HG03439 (cell line): Measurements from ENCODE around the gene LRRK1.

ENCODE experiments used
- ATAC-seq: cut with Tn5 transposase; IDR thresholded peaks from one replicate; pipeline ENCODE4 v1.9.1; 2021; ENCODE audit warnings: mild to moderate bottlenecking, moderate library complexity; ENCODE audit not compliant: unreplicated experiment

The LRRK1 gene

DNA sequence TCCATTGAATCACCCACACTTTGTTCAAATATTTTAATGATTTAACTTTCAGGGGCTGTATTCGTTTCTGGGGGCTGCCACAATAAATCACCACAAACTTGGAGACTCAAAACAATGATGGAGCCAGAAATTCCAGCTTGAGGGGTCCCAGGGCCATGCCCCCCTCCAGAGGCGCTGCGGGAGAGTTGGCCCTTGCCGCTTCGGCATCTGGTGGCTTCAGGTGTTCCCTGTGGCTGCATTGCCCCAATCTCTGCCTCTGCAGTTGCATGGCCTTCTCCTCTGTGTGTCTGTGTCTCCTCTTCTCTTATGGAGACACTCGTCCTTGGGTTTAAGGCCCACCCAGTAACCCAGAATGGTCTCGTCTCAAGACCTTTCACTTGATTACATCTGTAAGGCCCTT, 187.9 kb downstream of the LRRK1 start:
- ATAC-seq: no peak

DNA sequence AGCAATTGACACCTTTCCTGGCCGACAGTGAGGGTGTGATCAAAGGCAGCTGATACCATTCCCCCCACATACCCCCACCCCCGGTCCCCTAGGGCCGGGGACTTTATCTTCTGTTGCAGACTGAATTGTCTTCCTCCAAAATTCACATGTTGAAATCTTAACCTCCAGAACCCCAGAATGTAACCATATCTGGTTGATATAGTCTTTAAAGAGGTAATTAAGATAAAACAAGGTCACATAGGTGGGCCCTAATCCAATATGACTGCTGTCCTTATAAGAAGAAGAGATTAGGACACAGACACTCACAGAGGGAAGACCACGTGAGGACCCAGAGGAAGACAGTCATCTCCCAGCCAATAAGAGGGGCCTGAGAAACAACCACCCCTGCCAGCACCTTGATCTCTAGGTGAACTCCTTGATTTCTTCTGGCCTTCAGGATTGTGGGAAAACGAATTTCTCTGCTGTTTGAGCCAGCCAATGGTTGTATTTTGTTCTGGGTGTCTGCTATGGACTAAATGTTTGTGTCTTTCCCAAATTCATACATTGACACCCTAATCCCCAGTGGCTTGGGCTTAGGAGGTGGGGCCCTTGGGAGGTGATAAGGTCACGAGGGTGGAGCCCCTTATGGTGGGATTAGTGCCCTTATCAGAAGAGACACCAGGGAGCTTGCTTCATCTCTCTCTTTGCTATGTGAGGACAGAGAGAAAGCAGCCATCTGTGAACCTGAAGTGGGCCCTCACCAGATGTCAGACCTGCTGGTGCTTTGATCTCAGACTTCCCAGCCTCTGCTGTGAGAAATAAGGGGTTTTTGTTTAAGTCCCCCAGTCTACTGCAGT, 188.7 kb downstream of the LRRK1 start:
- no peak for ATAC-seq

DNA sequence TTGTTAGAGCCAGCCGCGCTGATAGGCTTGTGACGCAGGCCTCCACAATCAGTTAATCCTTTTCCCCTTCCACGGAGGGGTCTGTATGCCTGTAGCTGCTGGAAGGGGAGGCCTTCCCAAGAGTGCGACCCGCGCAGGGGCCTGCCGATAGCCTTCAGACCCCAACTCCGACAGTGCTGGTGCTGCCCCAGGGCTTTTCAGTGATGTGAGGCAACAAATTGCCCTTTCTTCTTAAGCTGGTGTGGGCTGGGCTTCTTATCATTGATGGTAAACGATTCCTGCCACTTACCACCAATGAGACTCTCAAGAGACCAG, 189.3 kb downstream of the LRRK1 start:
- ATAC-seq: no peak

DNA sequence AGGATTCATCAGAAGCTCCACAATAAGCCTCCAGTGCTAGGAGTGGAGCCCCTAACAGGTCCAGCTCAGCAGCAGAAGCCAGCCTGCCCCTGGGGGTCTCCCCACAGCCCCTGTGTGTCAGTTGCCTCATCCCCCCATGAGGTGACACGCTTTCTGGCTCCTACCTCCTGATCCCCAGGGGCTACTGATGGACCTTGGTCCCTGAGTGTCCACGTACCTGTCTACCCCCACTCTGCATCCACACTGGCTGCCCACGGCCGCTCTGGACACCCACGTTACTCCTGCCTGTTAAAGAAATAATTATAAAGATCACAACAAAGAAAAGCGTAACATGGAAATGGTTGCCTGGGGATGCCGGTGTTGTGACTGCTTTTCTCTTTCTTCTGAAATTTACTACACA, 189.6 kb downstream of the LRRK1 start:
- ATAC-seq: no peak

DNA sequence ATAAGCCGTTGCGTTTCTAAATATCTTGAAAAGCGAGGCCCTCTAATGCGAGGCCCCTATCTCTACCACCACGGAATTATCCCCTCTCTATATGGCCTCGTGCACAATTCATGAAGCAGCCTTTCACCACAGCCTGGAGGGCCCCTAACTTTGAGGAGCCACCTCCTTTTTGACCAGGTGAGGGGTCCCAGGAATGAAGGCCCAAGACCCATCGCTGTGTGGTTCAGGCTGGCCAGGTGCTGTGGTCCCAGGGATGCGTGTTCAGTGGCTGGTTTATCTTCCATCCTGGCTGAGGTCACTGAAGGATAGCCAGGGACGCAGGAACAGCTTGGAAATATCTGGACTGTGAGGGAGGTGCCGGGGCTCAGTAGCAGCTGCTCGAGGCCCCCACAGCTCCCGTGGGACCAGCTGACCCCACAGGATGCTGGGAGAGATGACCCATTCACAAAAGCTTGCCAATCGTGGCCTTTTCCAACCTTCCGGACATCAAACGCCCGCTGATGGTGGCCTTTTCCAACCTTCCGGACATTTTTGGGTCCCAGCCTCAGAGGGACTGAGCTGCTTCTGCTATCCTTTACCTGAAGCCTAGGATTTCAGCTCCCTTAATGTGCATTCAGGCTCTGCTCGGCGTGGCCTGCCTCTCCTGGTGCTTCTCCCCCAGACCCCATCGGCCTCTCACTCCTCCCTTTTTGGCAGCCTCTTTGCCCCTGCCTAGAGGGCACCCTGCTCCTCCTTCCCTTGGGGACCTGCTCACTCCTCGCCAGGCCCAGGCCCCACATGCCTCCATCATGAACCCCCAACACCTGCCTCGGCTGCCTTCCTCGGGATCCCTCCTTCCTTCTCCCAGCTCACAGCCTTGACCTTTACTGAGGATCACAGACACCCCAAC, 191.8 kb downstream of the LRRK1 start:
- no peak for ATAC-seq

- no peak for ATAC-seq
Observed at GRCh38 chr15:101111570-101112262, 192.6 kb downstream of the LRRK1 start.

GRCh38 chr15:101112336-101113113, 193.4 kb downstream of the LRRK1 start:
- ATAC-seq: no peak

DNA sequence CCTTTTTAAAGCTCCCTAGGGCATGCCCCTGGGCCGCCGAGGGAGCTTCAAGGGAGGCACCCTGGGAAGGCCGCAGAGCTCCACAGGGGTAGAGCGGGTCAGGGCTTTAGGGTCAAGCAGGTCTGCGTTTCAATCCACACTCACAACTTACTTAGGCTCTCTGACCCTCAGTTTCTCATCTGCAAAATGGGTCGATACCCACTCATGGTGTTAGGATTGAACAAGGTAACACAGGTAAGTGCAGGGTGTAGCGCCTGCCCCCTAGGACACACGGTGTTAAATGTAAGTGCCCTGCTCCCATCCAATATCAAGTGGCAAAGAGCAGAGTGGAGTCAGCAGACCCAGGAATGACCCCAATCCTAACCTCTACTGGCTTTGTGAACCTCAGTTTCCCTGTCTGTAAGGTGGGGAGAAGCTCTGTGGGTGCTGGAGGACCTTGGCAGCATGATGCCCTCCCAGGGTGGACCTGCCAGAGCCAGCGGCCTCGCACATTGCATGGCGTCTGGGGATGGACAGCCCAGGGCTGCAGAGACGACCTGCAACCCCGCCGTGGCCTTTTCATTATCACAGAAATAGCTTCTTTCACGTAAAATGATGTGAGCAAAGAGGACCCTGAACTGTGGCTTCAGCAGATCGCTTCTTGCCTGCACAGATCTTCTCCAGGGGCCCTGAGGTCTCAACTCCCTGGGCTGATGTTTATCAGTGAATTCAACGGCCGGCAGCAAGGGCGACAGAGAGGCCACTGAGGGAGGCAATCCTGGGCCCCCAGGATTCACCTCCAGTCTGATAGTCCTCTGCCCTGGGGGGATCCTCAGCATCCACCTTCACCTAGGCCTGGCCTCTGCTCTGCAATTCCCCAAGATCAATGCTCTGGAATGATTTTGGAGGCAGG, 194.2 kb downstream of the LRRK1 start:
- ATAC-seq: no peak

DNA sequence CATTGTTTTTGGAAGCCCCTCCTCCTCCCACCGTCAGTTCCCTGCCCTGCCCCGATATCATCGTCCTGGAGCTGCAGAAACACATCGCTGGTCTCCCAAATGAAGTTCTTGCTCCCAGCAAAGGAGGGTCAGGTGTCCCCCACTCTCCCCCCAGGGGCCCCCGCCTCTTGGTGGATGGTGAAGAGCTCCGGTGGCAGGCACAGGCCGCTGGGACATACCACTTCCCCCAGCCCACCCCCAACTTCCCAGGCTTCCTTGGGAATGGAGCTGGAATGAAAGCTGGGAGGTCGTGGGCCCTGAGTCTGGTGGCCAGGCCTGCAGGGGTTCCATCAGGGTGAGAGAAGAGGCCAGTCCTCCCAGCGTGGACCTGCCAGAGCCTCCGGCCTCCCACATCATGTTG, 195.0 kb downstream of the LRRK1 start:
- ATAC-seq: no peak

DNA sequence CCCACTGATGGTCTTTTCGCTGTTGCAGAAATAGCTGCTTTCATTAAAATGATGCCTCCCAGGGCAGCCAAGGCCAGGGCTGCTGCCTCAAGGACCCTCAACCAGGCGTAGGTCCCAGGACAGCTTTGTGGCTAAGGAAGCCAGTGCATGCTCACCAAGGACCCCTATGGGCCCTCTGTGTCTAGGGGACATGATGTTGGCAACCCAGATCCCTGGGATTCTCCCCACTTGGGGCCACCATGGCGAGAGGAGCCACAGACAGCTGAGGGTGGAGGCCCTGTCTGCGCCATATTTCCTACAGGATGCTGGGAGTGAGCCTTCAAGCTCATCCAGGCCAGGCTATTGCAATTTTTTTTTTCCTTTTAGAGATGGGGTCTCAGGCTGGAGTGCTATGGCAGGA, 195.5 kb downstream of the LRRK1 start:
- ATAC-seq: no peak

DNA sequence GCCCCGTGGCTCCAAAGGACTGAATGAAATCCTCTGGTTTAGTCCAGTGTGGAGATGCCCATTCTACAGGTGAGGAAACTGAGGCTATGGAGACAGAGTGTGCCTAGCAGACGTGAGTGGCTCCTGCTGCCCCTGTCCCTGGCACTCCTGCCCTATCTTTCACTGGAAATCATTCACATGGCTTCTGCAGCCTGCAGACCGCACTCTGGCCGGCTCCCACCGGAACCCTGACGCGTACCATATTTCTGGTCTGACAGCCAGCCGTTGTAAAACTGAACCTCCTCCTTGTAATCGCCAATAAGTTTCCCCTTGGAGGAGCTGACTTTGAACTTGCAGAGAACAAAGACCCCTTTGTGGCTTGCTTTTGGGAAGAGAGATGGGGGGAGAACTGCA, 196.2 kb downstream of the LRRK1 start:
- no peak for ATAC-seq

DNA sequence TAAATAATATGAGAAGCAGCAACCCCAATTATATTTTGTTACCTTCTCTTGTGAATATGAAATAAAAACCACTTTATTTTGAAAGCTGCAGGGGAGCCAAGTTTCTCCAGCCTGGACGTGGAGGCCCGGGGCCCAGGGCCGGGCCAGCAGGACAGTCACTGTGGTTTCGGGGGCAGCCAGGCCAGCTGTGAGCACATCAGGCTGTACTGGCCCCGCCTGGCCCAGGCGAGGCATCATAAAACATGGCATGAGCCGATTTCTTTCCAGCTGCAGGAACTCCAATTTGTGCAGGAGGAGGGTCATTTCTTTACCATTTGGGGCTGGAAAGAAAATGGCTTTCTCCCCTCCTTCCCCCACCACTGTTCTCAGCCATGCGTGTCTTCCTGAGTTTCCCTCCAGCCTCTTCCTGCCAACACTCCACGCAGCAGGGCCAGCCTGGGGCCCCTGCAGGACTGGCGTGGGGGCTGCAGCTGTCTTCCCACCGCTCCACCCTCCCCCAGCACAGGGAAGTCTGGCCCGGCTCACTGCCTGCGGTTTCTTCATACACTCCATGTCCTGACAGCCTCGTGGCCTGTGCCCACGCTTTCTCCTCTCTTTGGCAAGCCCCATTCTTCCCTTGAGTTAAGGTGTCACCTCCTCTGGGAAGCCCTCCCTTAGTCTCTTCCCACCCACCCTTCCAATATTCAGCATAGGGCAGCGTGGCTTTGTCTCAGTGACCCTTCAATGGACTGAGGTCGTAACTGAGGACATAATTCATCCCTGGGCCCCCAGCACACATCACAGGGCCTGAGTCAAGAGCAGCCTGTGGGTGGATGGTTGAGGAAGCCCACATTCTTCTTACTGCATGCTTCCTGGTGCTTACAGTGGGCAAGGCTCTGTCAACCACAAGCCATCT, 196.9 kb downstream of the LRRK1 start:
- ATAC-seq: no peak

DNA sequence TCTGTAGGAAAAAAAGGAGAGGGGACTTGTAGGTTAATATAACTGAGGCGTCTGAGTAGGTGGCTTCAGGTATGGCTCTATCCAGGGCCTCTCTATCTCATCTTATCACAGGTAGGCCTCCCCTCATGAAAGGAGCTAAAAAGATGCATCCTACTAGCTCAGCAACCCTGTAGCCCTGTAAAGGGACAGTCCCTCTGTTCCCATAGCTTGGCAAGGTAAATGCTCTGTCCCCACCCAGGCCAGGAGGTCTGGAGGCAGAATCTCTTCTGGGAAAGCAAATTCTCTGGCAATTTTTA, 197.5 kb downstream of the LRRK1 start:
- ATAC-seq: no peak

DNA sequence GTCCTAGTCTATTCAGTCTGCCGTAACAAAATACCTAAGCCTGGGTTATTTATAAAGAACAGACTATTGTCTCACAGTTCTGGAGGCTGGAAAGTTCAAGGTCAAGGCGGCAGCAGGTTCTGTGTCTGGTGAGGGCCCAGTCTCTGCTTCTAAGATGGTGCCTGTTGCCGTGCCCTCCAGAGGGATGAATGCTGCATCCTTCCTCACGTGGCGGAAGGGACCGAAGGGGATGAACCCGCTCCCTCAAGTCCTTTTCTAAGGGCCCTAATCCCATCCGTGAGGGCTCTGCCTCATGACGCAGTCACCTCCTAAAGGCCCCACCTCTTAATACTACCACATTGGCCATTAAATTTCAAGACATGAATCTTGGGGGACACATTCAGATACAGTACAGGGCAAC, 199.0 kb downstream of the LRRK1 start:
- no peak for ATAC-seq

DNA sequence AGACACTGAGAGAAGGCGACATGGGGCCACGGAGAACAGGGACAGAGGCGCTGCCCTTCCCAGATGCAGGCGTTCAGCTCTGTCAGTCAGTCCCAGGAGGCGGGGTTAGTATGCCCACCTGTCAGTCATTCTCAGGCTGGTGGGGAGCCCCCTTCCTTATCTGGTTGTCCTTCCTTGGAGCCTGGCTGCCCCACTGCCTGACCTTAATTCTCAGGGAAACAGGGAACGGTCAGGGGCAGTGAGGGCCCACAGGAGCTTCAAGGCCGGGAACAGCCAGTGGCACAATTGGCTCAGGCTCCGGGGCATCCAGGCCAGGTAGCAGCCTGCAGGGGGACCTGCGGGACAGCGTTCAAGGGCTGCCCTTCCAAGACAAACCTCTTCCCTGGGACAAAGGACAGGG, 199.5 kb downstream of the LRRK1 start:
- ATAC-seq: no peak

- no peak for ATAC-seq
Observed at GRCh38 chr15:101119181-101119580, 200.0 kb downstream of the LRRK1 start.
